CD4-positive, alpha-beta T cell (primary cell): ENCODE data around the gene PRRG4. TPM values are rescaled to one million over a fixed set of nuclear protein-coding genes. Genes with fewer than 3 reads are reported as not detected.
"Not testable (repeated sequence)": the region's sequence is repeated elsewhere in the genome, so short reads cannot be mapped to it uniquely, and the experiment has no call there.

Source experiments
- ATAC-seq: fragments of 200-7000 bp; cut with Tn5 transposase; one replicate; pipeline ENCODE4 v1.10.0; 2022; ENCODE audit warnings: mild to moderate bottlenecking; ENCODE audit not compliant: poor library complexity
- CTCF ChIA-PET: fragments of 350-600 bp; sonication (Branson Sonifier 250); formaldehyde crosslinking; loops from one replicate; lab custom pipeline; 2021; ENCODE audit warnings: antibody characterized with exemption, inconsistent platforms; lab: Charles Lee
- POLR2A ChIA-PET: fragments of 350-600 bp; sonication (Branson Sonifier 250); formaldehyde crosslinking; loops from one replicate; lab custom pipeline; 2021; ENCODE audit warnings: antibody characterized with exemption, inconsistent platforms; lab: Charles Lee
- DNase-seq, 14 experiments: peaks; one replicate each; pipeline ENCODE4 v3.0.0-alpha.2; 2013 to 2020; ENCODE audit warnings: mixed read lengths in 2 of 14
- H3K27ac ChIP-seq, 2 donors: one replicate each; pipeline versions ENCODE4 v1.5.1 to v1.7.0; 2013; ENCODE audit warnings: low read length in 2 of 2, low read depth in 1 of 2, mild to moderate bottlenecking in 1 of 2
- H3K27me3 ChIP-seq, 2 experiments: 1 replicate in 1 of 2; 2 replicates in 1 of 2; pipeline versions ENCODE4 v1.6.1 to v1.7.0; 2013; ENCODE audit warnings: low read length in 2 of 2, control low read depth in 1 of 2, mild to moderate bottlenecking in 1 of 2, moderate library complexity in 1 of 2; ENCODE audit not compliant: insufficient read depth in 2 of 2, control insufficient read depth in 1 of 2
- H3K36me3 ChIP-seq: one replicate; pipeline ENCODE4 v1.6.1; 2013; ENCODE audit warnings: low read length, control low read depth; ENCODE audit not compliant: insufficient read depth
- H3K4me1 ChIP-seq: one replicate; pipeline ENCODE4 v1.6.1; 2013; ENCODE audit warnings: low read length, control low read depth; ENCODE audit not compliant: insufficient read depth
- H3K4me3 ChIP-seq: one replicate; pipeline ENCODE4 v1.5.1; 2013; ENCODE audit warnings: mild to moderate bottlenecking, low read length, moderate library complexity
- H3K9me3 ChIP-seq, 2 experiments: 1 replicate in 1 of 2; 2 replicates in 1 of 2; pipeline versions ENCODE4 v1.6.1 to v1.7.0; 2013; ENCODE audit warnings: low read length in 2 of 2, mild to moderate bottlenecking in 2 of 2, control low read depth in 1 of 2, moderate library complexity in 1 of 2; ENCODE audit not compliant: control insufficient read depth in 1 of 2, insufficient read depth in 1 of 2
- H3K27ac Mint-ChIP-seq: one replicate; pipeline ENCODE4 v1.8.0; 2020; ENCODE audit warnings: mixed read lengths
- H3K27me3 Mint-ChIP-seq: one replicate; pipeline ENCODE4 v1.8.0; 2021; ENCODE audit warnings: mixed read lengths
- H3K36me3 Mint-ChIP-seq: one replicate; pipeline ENCODE4 v1.8.0; 2021; ENCODE audit warnings: low read depth, mixed read lengths
- H3K4me1 Mint-ChIP-seq: one replicate; pipeline ENCODE4 v1.8.0; 2021; ENCODE audit warnings: low read depth, mixed read lengths
- H3K4me3 Mint-ChIP-seq: one replicate; pipeline ENCODE4 v1.8.0; 2020; ENCODE audit warnings: mild to moderate bottlenecking, mixed read lengths
- H3K9me3 Mint-ChIP-seq: one replicate; pipeline ENCODE4 v1.8.0; 2020; ENCODE audit warnings: mixed read lengths
- intact Hi-C, 2 experiments: fragments of 100-400 bp; cut with DNase I in 1 of 2; cut with micrococcal nuclease in 1 of 2; formaldehyde crosslinking; loops; one replicate each; pipeline versions ENCODE4 v1.15.1 to v1.9.0; 2023 to 2025; cut with DNase I, micrococcal nuclease
- total RNA-seq, 174 experiments: library from RNA in 2 of 174; stranded (reverse) in 2 of 174; gene quantifications; one replicate each; pipeline ENCODE4 v1.2.3 and lab custom pipeline; 2021 to 2026
- TF ChIP-seq, protein P1 (sequence below): fragments of 200-600 bp; IDR thresholded peaks from one replicate; pipeline ENCODE4 v1.8.0; 2022; ENCODE audit warnings: antibody characterized with exemption, mild to moderate bottlenecking

PRRG4 gene
- total RNA-seq, 2 experiments from 2014 or later: 0.05 TPM; not detected in 1

GRCh38 chr11:32864555-32864954, 34.8 kb downstream of the PRRG4 start:
- TF ChIP-seq, protein P1, sequence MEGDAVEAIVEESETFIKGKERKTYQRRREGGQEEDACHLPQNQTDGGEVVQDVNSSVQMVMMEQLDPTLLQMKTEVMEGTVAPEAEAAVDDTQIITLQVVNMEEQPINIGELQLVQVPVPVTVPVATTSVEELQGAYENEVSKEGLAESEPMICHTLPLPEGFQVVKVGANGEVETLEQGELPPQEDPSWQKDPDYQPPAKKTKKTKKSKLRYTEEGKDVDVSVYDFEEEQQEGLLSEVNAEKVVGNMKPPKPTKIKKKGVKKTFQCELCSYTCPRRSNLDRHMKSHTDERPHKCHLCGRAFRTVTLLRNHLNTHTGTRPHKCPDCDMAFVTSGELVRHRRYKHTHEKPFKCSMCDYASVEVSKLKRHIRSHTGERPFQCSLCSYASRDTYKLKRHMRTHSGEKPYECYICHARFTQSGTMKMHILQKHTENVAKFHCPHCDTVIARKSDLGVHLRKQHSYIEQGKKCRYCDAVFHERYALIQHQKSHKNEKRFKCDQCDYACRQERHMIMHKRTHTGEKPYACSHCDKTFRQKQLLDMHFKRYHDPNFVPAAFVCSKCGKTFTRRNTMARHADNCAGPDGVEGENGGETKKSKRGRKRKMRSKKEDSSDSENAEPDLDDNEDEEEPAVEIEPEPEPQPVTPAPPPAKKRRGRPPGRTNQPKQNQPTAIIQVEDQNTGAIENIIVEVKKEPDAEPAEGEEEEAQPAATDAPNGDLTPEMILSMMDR: no peak
- POLR2A ChIA-PET: no interaction called here
- Mint-ChIP-seq H3K4me3 (no peak overlapping the region), H3K9me3 (peaks cover 5% of the 10 kb centered on the region), H3K36me3 (no peaks in the 10 kb centered on the region), H3K27ac (no peak overlapping the region), H3K4me1 (no peaks in the 10 kb centered on the region), H3K27me3 (peaks cover 47% of the 10 kb centered on the region)
- CTCF ChIA-PET: no interaction called here
- H3K36me3 ChIP-seq: no peaks in the 10 kb centered on the region
- no peak for ATAC-seq
- H3K4me3 ChIP-seq: no peak overlapping the region
- intact Hi-C loops: no loop called here
- no peaks in the 10 kb centered on the region for H3K4me1 ChIP-seq
- peaks cover 0 to 4% of the 10 kb centered on the region in 2 experiments for H3K27me3 ChIP-seq
- no peak for DNase-seq
- no peak overlapping the region for H3K27ac ChIP-seq
- no peaks in the 10 kb centered on the region for H3K9me3 ChIP-seq

DNA sequence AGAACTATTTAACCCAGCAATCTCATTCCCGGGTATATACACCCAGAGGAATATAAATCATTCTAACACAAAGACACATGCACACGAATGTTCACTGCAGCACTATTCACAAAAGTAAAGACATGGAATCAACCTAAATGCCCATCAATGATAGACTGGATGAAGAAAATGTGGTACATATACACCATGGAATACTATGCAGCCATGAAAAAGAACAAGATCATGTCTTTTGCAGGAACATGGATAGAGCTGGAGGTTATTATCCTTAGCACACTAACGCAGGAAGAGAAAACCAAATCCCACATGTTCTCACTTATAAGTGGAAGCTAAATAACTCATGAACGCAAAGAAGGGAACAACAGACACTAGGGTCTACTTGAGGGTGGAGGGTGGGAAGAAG, 39.0 kb downstream of the PRRG4 start:
- H3K9me3 ChIP-seq, H3K27me3 ChIP-seq, H3K4me3 Mint-ChIP-seq, DNase-seq, H3K36me3 ChIP-seq, ATAC-seq, H3K4me1 Mint-ChIP-seq, POLR2A ChIA-PET, H3K27ac ChIP-seq, intact Hi-C loops, H3K9me3 Mint-ChIP-seq, H3K4me1 ChIP-seq, H3K4me3 ChIP-seq, H3K36me3 Mint-ChIP-seq, H3K27ac Mint-ChIP-seq, CTCF ChIA-PET: not testable (repeated sequence)
- H3K27me3 Mint-ChIP-seq: peaks cover 21% of the 10 kb centered on the region

DNA sequence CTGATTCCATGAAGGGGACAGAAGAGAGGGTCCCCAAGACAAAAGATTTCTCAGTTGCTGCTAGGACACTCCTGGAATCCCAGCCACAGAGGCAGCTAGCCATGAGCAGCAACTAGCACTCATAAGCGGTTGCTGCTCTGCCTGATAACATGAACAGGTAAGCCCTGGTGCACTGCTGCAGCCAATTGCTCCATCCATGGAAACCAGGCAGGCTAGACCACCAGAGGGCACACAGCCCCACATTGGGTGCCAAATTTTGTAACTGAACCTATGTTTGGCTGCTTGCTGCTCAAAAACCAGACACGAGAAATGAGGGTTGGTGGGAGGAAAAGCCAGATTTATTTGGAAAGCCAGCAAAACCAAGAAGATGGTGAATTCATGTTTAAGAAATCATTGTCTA, 40.9 kb downstream of the PRRG4 start:
- intact Hi-C loops: no loop called here
- Histone ChIP-seq H3K4me3 (no peak overlapping the region), H3K36me3 (no peaks in the 10 kb centered on the region), H3K9me3 (no peaks in the 10 kb centered on the region), H3K4me1 (no peaks in the 10 kb centered on the region), H3K27ac (no peak overlapping the region), H3K27me3 (peaks cover 4 to 5% of the 10 kb centered on the region in 2 experiments)
- Mint-ChIP-seq H3K4me1 (no peaks in the 10 kb centered on the region), H3K27me3 (peaks cover 16% of the 10 kb centered on the region), H3K4me3 (no peak overlapping the region), H3K36me3 (no peaks in the 10 kb centered on the region), H3K27ac (no peak overlapping the region), H3K9me3 (peaks cover 5% of the 10 kb centered on the region)
- ChIA-PET CTCF (no interaction called here), POLR2A (no interaction called here)
- TF ChIP-seq, protein P1: peak; percentile 17
- DNase-seq (peak in 11 of 14 experiments; percentile 6 to 53 (median 18)), ATAC-seq (peak; percentile 34)

GRCh38 chr11:32874132-32874531, 44.4 kb downstream of the PRRG4 start:
- H3K4me3 Mint-ChIP-seq: no peak overlapping the region
- H3K9me3 Mint-ChIP-seq: no peaks in the 10 kb centered on the region
- Histone ChIP-seq H3K4me1 (no peaks in the 10 kb centered on the region), H3K36me3 (no peaks in the 10 kb centered on the region), H3K9me3 (no peaks in the 10 kb centered on the region), H3K27ac (no peak overlapping the region), H3K4me3 (no peak overlapping the region), H3K27me3 (peaks cover 4 to 5% of the 10 kb centered on the region in 2 experiments)
- ChIA-PET POLR2A (no interaction called here), CTCF (no interaction called here)
- intact Hi-C loops: no loop called here
- H3K4me1 Mint-ChIP-seq: no peaks in the 10 kb centered on the region
- no peaks in the 10 kb centered on the region for H3K36me3 Mint-ChIP-seq
- TF ChIP-seq, protein P1: no peak
- no peak overlapping the region for H3K27ac Mint-ChIP-seq
- ATAC-seq (no peak), DNase-seq (no peak)
- peaks cover 11% of the 10 kb centered on the region for H3K27me3 Mint-ChIP-seq
